ACC112 (cell line): ENCODE results near the gene SIK1.
"Not testable (repeated sequence)": the region's sequence is repeated elsewhere in the genome, so short reads cannot be mapped to it uniquely, and the experiment has no call there.

Source experiments
- H2AFZ ChIP-seq: fragments of 200-600 bp; sonication (generic); one replicate; pipeline ENCODE4 v1.6.0; 2017; ENCODE audit warnings: antibody characterized with exemption, low read length; ENCODE audit not compliant: unreplicated experiment
- H3K27ac ChIP-seq: fragments of 200-600 bp; sonication (generic); 2 replicates; pipeline ENCODE4 v1.5.1; 2014; ENCODE audit warnings: low read depth, mild to moderate bottlenecking, antibody characterized with exemption, low read length, moderate library complexity
- H3K27me3 ChIP-seq: fragments of 200-600 bp; sonication (generic); 2 replicates; pipeline ENCODE4 v1.6.1; 2014; ENCODE audit warnings: mild to moderate bottlenecking, antibody characterized with exemption, low read length, moderate library complexity, mixed read lengths; ENCODE audit not compliant: insufficient read depth
- H3K36me3 ChIP-seq: fragments of 200-600 bp; sonication (generic); 2 replicates; pipeline ENCODE4 v1.6.1; 2016; ENCODE audit warnings: mild to moderate bottlenecking, antibody characterized with exemption, low read length, moderate library complexity, mixed read lengths; ENCODE audit not compliant: insufficient read depth
- H3K4me1 ChIP-seq: fragments of 200-600 bp; sonication (generic); one replicate; pipeline ENCODE4 v1.6.1; 2016; ENCODE audit warnings: low read length, mixed read lengths; ENCODE audit not compliant: insufficient read depth, unreplicated experiment, control insufficient read depth
- H3K4me3 ChIP-seq: fragments of 200-600 bp; sonication (generic); 2 replicates; pipeline ENCODE4 v1.5.1; 2014; ENCODE audit warnings: mild to moderate bottlenecking, low read depth, low read length
- H3K79me2 ChIP-seq: fragments of 200-600 bp; sonication (generic); one replicate; pipeline ENCODE4 v1.6.0; 2016; ENCODE audit warnings: low read length; ENCODE audit not compliant: control insufficient read depth, unreplicated experiment, insufficient read depth

SIK1 gene

GRCh38 chr21:43455717-43456116 lies 28.8 kb upstream of the SIK1 start:
- not testable (repeated sequence) for H3K4me1 ChIP-seq, H3K79me2 ChIP-seq, H2AFZ ChIP-seq, H3K4me3 ChIP-seq, H3K27me3 ChIP-seq, H3K27ac ChIP-seq, H3K36me3 ChIP-seq

DNA sequence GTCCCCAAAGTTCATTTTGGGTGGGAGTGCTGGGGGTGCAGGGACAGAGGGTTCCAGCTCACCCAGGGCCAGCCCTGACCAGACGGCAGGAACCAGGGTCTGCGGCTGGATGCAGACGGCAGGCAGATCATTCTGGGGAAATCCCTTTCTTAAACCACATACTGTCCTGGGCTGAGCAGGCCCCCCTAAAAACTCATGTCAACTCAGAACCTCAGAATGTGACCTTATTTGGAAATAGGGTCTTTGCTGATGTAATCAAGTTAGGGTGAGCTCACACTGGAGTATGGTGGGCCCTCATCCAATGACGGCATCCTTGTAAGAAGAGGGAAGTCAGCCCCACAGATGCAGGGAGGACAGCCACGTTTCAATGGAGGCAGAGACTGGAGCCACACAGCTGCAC lies 27.2 kb upstream of the SIK1 start:
- H3K27ac ChIP-seq, H3K79me2 ChIP-seq, H3K36me3 ChIP-seq, H2AFZ ChIP-seq, H3K4me3 ChIP-seq, H3K4me1 ChIP-seq, H3K27me3 ChIP-seq: not testable (repeated sequence)

DNA sequence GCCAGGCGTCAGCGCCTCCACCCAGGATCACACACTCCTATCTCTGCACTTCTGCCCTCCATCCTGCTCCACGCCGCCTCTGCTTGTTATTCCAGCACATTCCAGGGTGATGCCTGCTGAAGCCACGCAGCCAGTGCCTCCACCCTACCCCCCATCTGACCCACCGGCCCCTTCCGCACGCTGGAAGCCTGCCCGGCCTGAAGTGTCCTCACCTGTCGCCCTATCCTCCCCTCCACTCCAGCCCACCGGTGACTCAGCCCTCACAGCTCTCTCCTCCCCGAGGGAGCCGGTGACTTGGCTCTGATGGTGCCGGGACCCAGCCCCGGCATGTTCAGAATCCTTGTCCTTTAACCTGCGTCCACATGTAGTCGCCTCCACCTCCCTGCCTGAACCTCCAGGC lies 24.9 kb upstream of the SIK1 start:
- not testable (repeated sequence) for H3K27me3 ChIP-seq, H3K36me3 ChIP-seq, H2AFZ ChIP-seq, H3K79me2 ChIP-seq, H3K4me1 ChIP-seq, H3K27ac ChIP-seq, H3K4me3 ChIP-seq

- not testable (repeated sequence) for H3K4me1 ChIP-seq, H3K36me3 ChIP-seq, H2AFZ ChIP-seq, H3K27me3 ChIP-seq, H3K79me2 ChIP-seq, H3K27ac ChIP-seq, H3K4me3 ChIP-seq
These were observed 23.4 kb upstream of the SIK1 start for GRCh38 chr21:43450287-43450686.

DNA sequence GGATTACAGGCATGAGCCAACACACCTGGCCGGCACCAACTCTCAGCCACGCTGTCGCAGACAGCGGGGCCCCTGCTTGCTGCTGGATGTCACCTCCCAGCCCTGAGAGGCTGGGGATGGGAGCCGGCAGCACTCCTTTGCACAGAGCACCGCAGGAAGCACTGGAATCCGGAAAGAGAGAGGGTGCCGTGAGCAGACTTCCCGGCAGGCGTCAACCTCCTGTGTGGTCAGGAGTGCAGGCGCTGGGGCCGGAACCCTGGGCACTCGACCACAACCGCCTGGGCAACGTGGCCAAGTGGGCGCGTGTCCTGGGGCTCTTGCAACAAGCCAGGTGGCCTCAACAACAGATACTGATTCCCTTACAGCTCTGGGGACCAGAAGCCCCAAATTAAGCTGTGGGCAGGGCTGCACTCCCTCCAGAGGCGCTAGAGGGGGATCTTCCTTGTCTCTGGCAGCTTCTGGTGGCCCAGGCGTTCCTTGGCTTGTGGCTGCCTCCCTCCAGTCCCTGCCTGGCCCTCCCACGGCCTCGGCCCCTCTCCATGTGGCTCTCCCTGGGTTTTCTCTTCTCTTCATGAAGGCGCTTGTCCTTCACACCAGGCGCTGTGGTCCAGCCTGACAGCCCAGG lies 20.5 kb upstream of the SIK1 start:
- H3K4me1 ChIP-seq, H3K36me3 ChIP-seq, H3K27me3 ChIP-seq: not testable (repeated sequence)

GRCh38 chr21:43446277-43446932 lies 19.5 kb upstream of the SIK1 start:
- not testable (repeated sequence) for H3K27ac ChIP-seq

More for the DNA sequence above, 20.5 kb upstream of the SIK1 start:
- not testable (repeated sequence) for H2AFZ ChIP-seq, H3K27ac ChIP-seq, H3K79me2 ChIP-seq, H3K4me3 ChIP-seq

DNA sequence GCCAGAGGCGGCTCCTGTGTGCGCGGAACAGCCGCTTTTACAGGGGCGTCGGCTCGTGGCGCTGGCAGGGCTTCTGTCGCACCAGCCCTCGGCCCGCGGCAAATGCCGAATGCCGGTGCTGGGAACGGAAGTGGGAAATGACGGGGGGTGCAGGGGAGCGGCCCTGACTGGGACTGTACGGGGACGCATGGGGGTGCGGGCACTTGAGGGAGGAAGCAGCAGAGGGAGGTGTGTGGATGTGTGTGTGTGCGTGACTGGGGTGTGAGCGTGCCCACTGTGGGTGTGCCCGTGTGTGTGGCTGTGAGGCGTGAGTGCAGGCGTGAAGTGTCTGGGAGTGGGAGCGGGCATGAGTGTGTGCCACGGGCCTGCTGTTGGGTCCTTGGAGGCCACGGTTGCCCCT lies 17.6 kb upstream of the SIK1 start:
- H3K27ac ChIP-seq, H2AFZ ChIP-seq, H3K4me1 ChIP-seq, H3K27me3 ChIP-seq, H3K36me3 ChIP-seq, H3K79me2 ChIP-seq, H3K4me3 ChIP-seq: not testable (repeated sequence)

More at GRCh38 chr21:43446277-43446932, 19.5 kb upstream of the SIK1 start:
- H3K27me3 ChIP-seq, H3K4me3 ChIP-seq, H3K79me2 ChIP-seq, H3K4me1 ChIP-seq, H2AFZ ChIP-seq, H3K36me3 ChIP-seq: not testable (repeated sequence)

DNA sequence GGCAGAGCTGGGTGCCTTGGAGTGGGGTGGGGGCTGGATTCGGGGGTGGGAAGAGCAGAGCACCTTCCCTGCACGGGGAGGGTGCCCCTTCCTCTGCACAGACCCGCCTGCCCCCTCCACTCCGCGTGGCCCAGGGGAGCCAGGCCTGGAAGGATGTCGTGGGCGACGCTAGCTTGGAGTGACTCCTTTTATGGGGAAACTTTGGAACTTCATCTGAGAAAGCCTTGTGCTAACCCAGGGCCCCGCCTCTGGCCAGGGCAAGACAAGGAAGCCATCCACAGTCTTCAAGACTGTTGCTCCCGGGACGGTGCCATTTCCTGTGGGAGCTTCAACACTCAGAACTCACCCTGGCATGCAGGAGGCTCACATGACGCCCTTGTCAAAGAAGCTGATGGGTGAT lies 15.6 kb upstream of the SIK1 start:
- not testable (repeated sequence) for H3K36me3 ChIP-seq, H3K79me2 ChIP-seq, H3K27me3 ChIP-seq, H3K4me3 ChIP-seq, H2AFZ ChIP-seq, H3K27ac ChIP-seq, H3K4me1 ChIP-seq

- H3K4me1 ChIP-seq, H3K79me2 ChIP-seq, H3K36me3 ChIP-seq, H2AFZ ChIP-seq, H3K4me3 ChIP-seq, H3K27me3 ChIP-seq, H3K27ac ChIP-seq: not testable (repeated sequence)
These were observed 14.2 kb upstream of the SIK1 start for GRCh38 chr21:43440835-43441727.

- not testable (repeated sequence) for H3K4me1 ChIP-seq, H3K27me3 ChIP-seq, H3K36me3 ChIP-seq, H3K27ac ChIP-seq, H3K4me3 ChIP-seq, H3K79me2 ChIP-seq, H2AFZ ChIP-seq
These were observed 12.6 kb upstream of the SIK1 start for GRCh38 chr21:43439316-43440075.
